Transverse colon (tissue), 4 donors: ENCODE results near the gene CHRNB1.

Source experiments
- CTCF ChIP-seq, 5 experiments: fragments of 200-600 bp in 3 of 5; fragments of 450-650 bp in 2 of 5; sonication (generic) in 3 of 5; IDR thresholded peaks; 1 replicate in 2 of 5; 2 replicates in 3 of 5; pipeline ENCODE4 v1.5.1; 2016 to 2017; ENCODE audit warnings: antibody characterized with exemption in 5 of 5, inconsistent platforms in 3 of 5, mild to moderate bottlenecking in 2 of 5, moderate library complexity in 1 of 5
- EP300 ChIP-seq: sonication (generic); formaldehyde crosslinking; IDR thresholded peaks from one replicate; pipeline ENCODE4 v1.6.1; 2017; ENCODE audit warnings: antibody characterized with exemption, low read depth
- POLR2AphosphoS5 ChIP-seq, 3 donors: sonication (generic); formaldehyde crosslinking; IDR thresholded peaks; one replicate each; pipeline ENCODE4 v1.6.1; 2016; ENCODE audit warnings: antibody characterized with exemption in 3 of 3

GRCh38 chr17:7499161-7499560 lies 54.3 kb downstream of the CHRNB1 start:
- no peak for TF ChIP-seq CTCF (IDR thresholded peaks at IDR 0.05)
- no peak for TF ChIP-seq POLR2AphosphoS5 (IDR thresholded peaks at IDR 0.05)
- TF ChIP-seq EP300 = no peak
